ENCODE results near the gene ASS1.

- TF ChIP-seq POLR2AphosphoS5 (IDR thresholded peaks at IDR 0.05) = no peak
- no peak for TF ChIP-seq CTCF (IDR thresholded peaks at IDR 0.05)
- no peak for TF ChIP-seq POLR2A (IDR thresholded peaks at IDR 0.05)
- TF ChIP-seq EP300 (IDR thresholded peaks at IDR 0.05; ENCODE audit: low read depth) = no peak
Measured at GRCh38 chr9:130468566-130468965, 23.8 kb downstream of the ASS1 start.

Measured in transverse colon (tissue), 4 donors.